H1 (cell line): ENCODE data around the gene ST3GAL3. TPM values are rescaled to one million over a fixed set of nuclear protein-coding genes. Genes with fewer than 3 reads are reported as not detected.

ENCODE experiments used
- CTCF ChIA-PET: fragments of 300-600 bp; sonication (Branson Sonifier 250); formaldehyde crosslinking; loops from one replicate; lab custom pipeline; 2021; ENCODE audit not compliant: partially characterized antibody; lab: Charles Lee
- POLR2A ChIA-PET: fragments of 300-600 bp; sonication (Branson Sonifier 250); formaldehyde crosslinking; loops from one replicate; lab custom pipeline; 2021; ENCODE audit warnings: inconsistent platforms; ENCODE audit not compliant: partially characterized antibody; lab: Charles Lee
- DNase-seq, 2 experiments: peaks; one replicate each; pipeline versions ENCODE4 v3.0.0 to v3.0.0-alpha.2; 2010 to 2022; ENCODE audit warnings: low spot score in 2 of 2, low read depth in 1 of 2, mixed read lengths in 1 of 2
- FAIRE-seq: peaks from 2 replicates; lab custom pipeline; 2011; peaks lifted over from hg19 to GRCh38; lab: Jason Lieb, UNC
- H2AFZ ChIP-seq: 2 replicates; pipeline ENCODE4 v1.8.1; 2012; ENCODE audit warnings: low read length, inconsistent platforms
- H2AK5ac ChIP-seq: 2 replicates; pipeline ENCODE4 v1.6.1; 2013; ENCODE audit warnings: low read depth, low read length
- H2BK120ac ChIP-seq: replicated peaks from 2 replicates; pipeline ENCODE3; 2013; ENCODE audit warnings: low read depth, low read length, inconsistent platforms
- H2BK12ac ChIP-seq: 2 replicates; pipeline ENCODE4 v1.6.1; 2013; ENCODE audit warnings: low read depth, low read length
- H2BK15ac ChIP-seq: 2 replicates; pipeline ENCODE4 v1.6.1; 2013; ENCODE audit warnings: low read length
- H2BK20ac ChIP-seq: 2 replicates; pipeline ENCODE4 v1.6.1; 2013; ENCODE audit warnings: low read length
- H2BK5ac ChIP-seq: 2 replicates; pipeline ENCODE4 v1.6.1; 2013; ENCODE audit warnings: low read depth, low read length
- H3K14ac ChIP-seq: 2 replicates; pipeline ENCODE4 v1.6.1; 2013; ENCODE audit warnings: inconsistent platforms; ENCODE audit not compliant: insufficient read length
- H3K18ac ChIP-seq: 2 replicates; pipeline ENCODE4 v1.6.1; 2013; ENCODE audit warnings: low read length; ENCODE audit errors: extremely low read depth
- H3K23ac ChIP-seq: 2 replicates; pipeline ENCODE4 v1.6.1; 2013; ENCODE audit warnings: inconsistent platforms; ENCODE audit not compliant: insufficient read length
- H3K23me2 ChIP-seq: 2 replicates; pipeline ENCODE4 v1.6.1; 2013; ENCODE audit warnings: low read depth, low read length
- H3K27ac ChIP-seq: 2 replicates; pipeline ENCODE4 v1.6.1; 2011; ENCODE audit warnings: low read depth, low read length, inconsistent platforms
- H3K27me3 ChIP-seq, 4 experiments: replicated peaks in 1 of 4; 1 replicate in 1 of 4; 2 replicates in 3 of 4; pipeline versions ENCODE4 v1.6.1 to v1.8.1; 2011 to 2013; ENCODE audit warnings: low read length in 3 of 4, mild to moderate bottlenecking in 3 of 4, inconsistent platforms in 2 of 4, mixed read lengths in 2 of 4, moderate library complexity in 1 of 4; ENCODE audit not compliant: control insufficient read depth in 3 of 4, insufficient read depth in 3 of 4; ENCODE audit errors: extremely low read depth in 1 of 4
- H3K36me3 ChIP-seq, 4 experiments: 2 replicates each; pipeline versions ENCODE4 v1.6.1 to v1.8.1; 2011 to 2013; ENCODE audit warnings: mild to moderate bottlenecking in 4 of 4, low read length in 3 of 4, moderate library complexity in 2 of 4, control low read depth in 1 of 4, inconsistent platforms in 1 of 4; ENCODE audit not compliant: insufficient read depth in 4 of 4, control insufficient read depth in 2 of 4
- H3K4ac ChIP-seq: replicated peaks from 2 replicates; pipeline ENCODE3; 2013; ENCODE audit warnings: low read length, low read depth, mixed read lengths, inconsistent platforms; ENCODE audit not compliant: insufficient read length
- H3K4me1 ChIP-seq, 4 experiments: replicated peaks in 1 of 4; 1 replicate in 1 of 4; 2 replicates in 3 of 4; pipeline versions ENCODE4 v1.6.1 to v1.8.1; 2011 to 2013; ENCODE audit warnings: low read length in 3 of 4, inconsistent platforms in 2 of 4, mixed read lengths in 1 of 4; ENCODE audit not compliant: insufficient read depth in 4 of 4, control insufficient read depth in 3 of 4
- H3K4me2 ChIP-seq, 2 experiments: 2 replicates each; pipeline versions ENCODE4 v1.6.1 to v1.8.1; 2011 to 2013; ENCODE audit warnings: low read depth in 2 of 2, low read length in 2 of 2, control low read depth in 1 of 2, inconsistent platforms in 1 of 2, mild to moderate bottlenecking in 1 of 2; ENCODE audit not compliant: insufficient read depth in 1 of 2
- H3K4me3 ChIP-seq, 4 experiments: fragments of 200-600, 300-600 bp in 1 of 4; sonication (generic), shearing (Covaris generic), sonication (Bioruptor Twin) in 1 of 4; 2 replicates each; pipeline versions ENCODE4 v1.5.1 to v1.8.1; 2011 to 2016; ENCODE audit warnings: low read length in 4 of 4, low read depth in 3 of 4, control low read depth in 2 of 4, inconsistent platforms in 2 of 4, mild to moderate bottlenecking in 2 of 4, mixed read lengths in 1 of 4, moderate library complexity in 1 of 4; ENCODE audit not compliant: insufficient read depth in 2 of 4; ENCODE audit errors: extremely low read depth in 1 of 4
- H3K56ac ChIP-seq: replicated peaks from 2 replicates; pipeline ENCODE3; 2013; ENCODE audit warnings: low read depth, mild to moderate bottlenecking, mixed read lengths, low read length, inconsistent platforms; ENCODE audit not compliant: insufficient read length
- H3K79me1 ChIP-seq: 2 replicates; pipeline ENCODE4 v1.6.1; 2013; ENCODE audit warnings: low read depth, low read length, control low read depth
- H3K79me2 ChIP-seq, 2 experiments: 2 replicates each; pipeline versions ENCODE4 v1.6.1 to v1.8.1; 2012 to 2013; ENCODE audit warnings: low read length in 2 of 2, mild to moderate bottlenecking in 2 of 2, inconsistent platforms in 1 of 2; ENCODE audit not compliant: insufficient read depth in 2 of 2, control insufficient read depth in 1 of 2
- H3K9ac ChIP-seq, 4 experiments: replicated peaks in 1 of 4; 1 replicate in 1 of 4; 2 replicates in 3 of 4; pipeline versions ENCODE4 v1.6.1 to v1.8.1; 2011 to 2013; ENCODE audit warnings: low read depth in 3 of 4, low read length in 3 of 4, control low read depth in 2 of 4, mild to moderate bottlenecking in 2 of 4, moderate library complexity in 2 of 4, inconsistent platforms in 1 of 4; ENCODE audit errors: extremely low read depth in 1 of 4
- H3K9me3 ChIP-seq, 2 experiments: 2 replicates each; pipeline versions ENCODE4 v1.6.1 to v1.8.1; 2012 to 2013; ENCODE audit warnings: mild to moderate bottlenecking in 2 of 2, moderate library complexity in 2 of 2, control low read depth in 1 of 2, inconsistent platforms in 1 of 2, low read depth in 1 of 2, low read length in 1 of 2, mixed read lengths in 1 of 2; ENCODE audit not compliant: insufficient read depth in 2 of 2
- H4K20me1 ChIP-seq, 2 experiments: replicated peaks in 1 of 2; 2 replicates each; pipeline versions ENCODE3 to v1.8.1; 2011 to 2013; ENCODE audit warnings: inconsistent platforms in 2 of 2, low read length in 2 of 2, mild to moderate bottlenecking in 1 of 2; ENCODE audit not compliant: insufficient read depth in 2 of 2, control insufficient read depth in 1 of 2
- H4K5ac ChIP-seq: 2 replicates; pipeline ENCODE4 v1.6.1; 2013; ENCODE audit warnings: low read length, low read depth, mixed read lengths, inconsistent platforms; ENCODE audit not compliant: insufficient read length
- H4K8ac ChIP-seq: 2 replicates; pipeline ENCODE4 v1.8.0; 2013; ENCODE audit warnings: mild to moderate bottlenecking, moderate library complexity, low read length, inconsistent platforms; ENCODE audit not compliant: insufficient read depth; ENCODE audit errors: extremely low read depth
- H4K91ac ChIP-seq: replicated peaks from 2 replicates; pipeline ENCODE3; 2013; ENCODE audit warnings: low read length, mixed read lengths, inconsistent platforms; ENCODE audit not compliant: insufficient read length
- WGBS, 2 experiments: shearing (Covaris generic) in 1 of 2; methylation state at CpG; one replicate each; pipeline versions ENCODE4 v1.1.6 to v1.1.7; 2013 to 2015; ENCODE audit warnings: low lambda C conversion rate in 2 of 2, mixed read lengths in 2 of 2, inconsistent platforms in 1 of 2, low coverage in 1 of 2, missing lambda C conversion rate in 1 of 2; ENCODE audit not compliant: insufficient replicate concordance in 2 of 2, insufficient coverage in 1 of 2, insufficient read length in 1 of 2; ENCODE audit errors: extremely low coverage in 1 of 2, missing lambda C conversion rate in 1 of 2; 5-methylcytosine and 5-hydroxymethylcytosine counted together
- polyA plus RNA-seq, 7 experiments: library from polyadenylated mRNA; depleted of rRNA in 3 of 7; stranded (reverse) in 5 of 7; unstranded in 2 of 7; fragments of >200 nt in 5 of 7; fragments of 200-250 nt in 2 of 7; gene quantifications; 1 replicate in 5 of 7; 2 replicates in 1 of 7; 4 replicates in 1 of 7; pipeline versions ENCODE4 v1.2.1 to v1.2.3, GENCODE V29; 2011 to 2013; ENCODE audit warnings: missing spikeins in 2 of 7, mixed read lengths in 2 of 7
- total RNA-seq: library from RNA; stranded (reverse); fragmentation: NEBNext Ultra II Directional; extraction: Animal tissue kit (Norgen Biotek cat#: 25700); gene quantifications from 2 replicates; pipeline ENCODE4 v1.2.1, GENCODE V29; 2021

The ST3GAL3 gene
- total and polyA plus RNA-seq, 2 of the 8 experiments (the other 6 are each of a cell fraction or from before 2014, with no cell fraction given) = 6.8 to 7.0 TPM

DNA sequence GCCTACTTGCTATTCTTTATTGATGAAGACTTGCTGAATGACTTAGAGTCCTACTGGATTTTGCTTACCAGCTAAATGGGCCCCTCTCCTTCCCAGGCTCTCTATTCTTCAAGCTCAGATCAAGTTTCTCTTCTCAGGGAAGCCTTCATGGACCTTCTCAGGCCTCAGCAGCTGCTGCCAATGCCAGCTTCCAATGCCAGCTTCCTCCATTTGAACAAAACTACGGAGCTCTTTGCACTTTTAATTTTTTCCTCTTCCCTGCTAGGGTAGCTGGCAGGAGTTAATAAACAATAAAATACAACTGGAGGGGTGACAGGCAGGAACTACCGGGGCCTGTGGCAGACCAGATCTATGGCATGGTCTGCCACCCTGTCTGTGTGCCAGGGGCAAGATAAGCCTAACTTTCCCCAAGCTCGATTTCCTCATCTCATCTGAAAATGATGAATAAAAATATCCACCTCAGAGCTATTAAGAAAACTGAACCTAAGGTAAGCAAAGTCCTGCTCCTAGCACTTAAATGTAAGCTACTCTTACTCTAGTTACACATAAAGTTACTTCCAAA, 238.4 kb downstream of the ST3GAL3 start:
- ChIA-PET CTCF (interaction anchor here (0.8 to 10.8 kb wide), 20 partner anchors 10 to 240 kb away, joined by 3 to 151 read pairs (median 4); partner anchors contain the start of genes ARTN and DPH2), POLR2A (interaction anchor here (0.6 to 6.8 kb wide), 10 partner anchors 10 to 182 kb away, joined by 3 to 29 read pairs (median 4); partner anchors contain the start of genes ATP6V0B, CCDC24, DPH2 and SLC6A9)
- H3K36me3 ChIP-seq = no peaks in the 10 kb centered on the region; a peak in 1 of 8 replicates
- no peak overlapping the region for H2BK15ac ChIP-seq
- no peak overlapping the region for H2BK20ac ChIP-seq
- H3K4me3 ChIP-seq = peak overlapping the region; percentile 31 to 77 (median 41); a peak in 7 of 8 replicates
- peaks cover 0 to 17% (median 4%) of the 10 kb centered on the region in 4 experiments; a peak in 5 of 7 replicates for H3K4me1 ChIP-seq
- H3K27me3 ChIP-seq = no peaks in the 10 kb centered on the region; a peak in 1 of 7 replicates
- H2BK12ac ChIP-seq = no peak overlapping the region
- H3K9ac ChIP-seq = no peak overlapping the region
- H3K9me3 ChIP-seq = no peaks in the 10 kb centered on the region
- no peak overlapping the region for H2AK5ac ChIP-seq
- H3K56ac ChIP-seq = no peak overlapping the region
- 70% methylated on average over 3 of the region's 3 CpGs; no CpG with 5 or more reads in 1 of the 2 experiments for WGBS, 2 experiments
- H3K4ac ChIP-seq = no peak overlapping the region
- no peak for FAIRE-seq
- no peaks in the 10 kb centered on the region for H3K79me2 ChIP-seq
- H3K79me1 ChIP-seq = peaks cover 3% of the 10 kb centered on the region; the same call in 1 of the 2 replicates
- H4K8ac ChIP-seq = no peak overlapping the region
- peaks cover 3% of the 10 kb centered on the region; the same call in 1 of the 2 replicates for H3K23me2 ChIP-seq
- no peak overlapping the region for H2BK5ac ChIP-seq
- no peak overlapping the region for H2AFZ ChIP-seq
- H4K20me1 ChIP-seq = peaks cover 0 to 4% of the 10 kb centered on the region in 2 experiments
- H2BK120ac ChIP-seq = no peak overlapping the region
- no peak overlapping the region for H3K27ac ChIP-seq
- DNase-seq = no peak
- no peak overlapping the region for H3K14ac ChIP-seq
- H3K4me2 ChIP-seq = peak overlapping the region; percentile 66 to 98
- H4K91ac ChIP-seq = no peak overlapping the region
- no peak overlapping the region for H3K23ac ChIP-seq
- no peak overlapping the region for H3K18ac ChIP-seq
- no peak overlapping the region for H4K5ac ChIP-seq
